Esophagus muscularis mucosa (tissue), 4 donors: ENCODE measurements around the gene GFPT1.

Experiments
- EP300 ChIP-seq: sonication (generic); formaldehyde crosslinking; IDR thresholded peaks from one replicate; pipeline ENCODE4 v1.6.1; 2017; ENCODE audit warnings: antibody characterized with exemption
- POLR2A ChIP-seq: fragments of 450-650 bp; IDR thresholded peaks from one replicate; pipeline ENCODE4 v1.6.1; 2017; ENCODE audit warnings: antibody characterized with exemption, moderate library complexity, mild to moderate bottlenecking, low read depth
- POLR2AphosphoS5 ChIP-seq, 2 donors: sonication (generic); formaldehyde crosslinking; IDR thresholded peaks; one replicate each; pipeline ENCODE4 v1.6.1; 2017; ENCODE audit warnings: antibody characterized with exemption in 2 of 2
- TF ChIP-seq, protein P1 (sequence below), 3 experiments: fragments of 200-600 bp in 2 of 3; fragments of 450-650 bp in 1 of 3; sonication (generic) in 2 of 3; IDR thresholded peaks; one replicate each; pipeline ENCODE4 v1.5.1; 2017 to 2019; ENCODE audit warnings: antibody characterized with exemption in 3 of 3, mild to moderate bottlenecking in 2 of 3, moderate library complexity in 1 of 3

DNA sequence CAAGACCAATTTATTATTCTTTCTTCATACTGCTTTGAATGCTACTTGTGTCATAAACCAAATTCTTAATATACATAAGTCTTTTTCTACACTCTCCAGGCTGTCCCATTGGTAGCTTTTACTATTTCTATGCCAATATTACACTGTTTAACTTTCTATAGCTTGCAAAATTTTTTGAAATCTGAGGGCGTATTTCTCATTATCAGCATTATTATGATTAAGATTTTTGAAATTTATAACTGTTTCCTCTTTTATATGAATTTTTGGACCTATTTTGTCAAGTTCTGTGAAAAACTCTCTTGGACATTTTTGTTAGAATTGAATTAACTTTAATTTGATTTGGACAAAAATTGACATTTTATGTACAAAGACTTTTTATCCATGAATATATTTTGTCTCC is 98.6 kb downstream of the GFPT1 start:
- TF ChIP-seq, protein P1, sequence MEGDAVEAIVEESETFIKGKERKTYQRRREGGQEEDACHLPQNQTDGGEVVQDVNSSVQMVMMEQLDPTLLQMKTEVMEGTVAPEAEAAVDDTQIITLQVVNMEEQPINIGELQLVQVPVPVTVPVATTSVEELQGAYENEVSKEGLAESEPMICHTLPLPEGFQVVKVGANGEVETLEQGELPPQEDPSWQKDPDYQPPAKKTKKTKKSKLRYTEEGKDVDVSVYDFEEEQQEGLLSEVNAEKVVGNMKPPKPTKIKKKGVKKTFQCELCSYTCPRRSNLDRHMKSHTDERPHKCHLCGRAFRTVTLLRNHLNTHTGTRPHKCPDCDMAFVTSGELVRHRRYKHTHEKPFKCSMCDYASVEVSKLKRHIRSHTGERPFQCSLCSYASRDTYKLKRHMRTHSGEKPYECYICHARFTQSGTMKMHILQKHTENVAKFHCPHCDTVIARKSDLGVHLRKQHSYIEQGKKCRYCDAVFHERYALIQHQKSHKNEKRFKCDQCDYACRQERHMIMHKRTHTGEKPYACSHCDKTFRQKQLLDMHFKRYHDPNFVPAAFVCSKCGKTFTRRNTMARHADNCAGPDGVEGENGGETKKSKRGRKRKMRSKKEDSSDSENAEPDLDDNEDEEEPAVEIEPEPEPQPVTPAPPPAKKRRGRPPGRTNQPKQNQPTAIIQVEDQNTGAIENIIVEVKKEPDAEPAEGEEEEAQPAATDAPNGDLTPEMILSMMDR (IDR thresholded peaks at IDR 0.05) = no peak
- no peak for TF ChIP-seq POLR2AphosphoS5 (IDR thresholded peaks at IDR 0.05)
- TF ChIP-seq POLR2A = no peak
- TF ChIP-seq EP300 = no peak
